Activated T-cell treated with anti-CD3 and anti-CD28 coated beads, Interleukin-2, amount 50 U/mL, for 24 hours (primary cell): ENCODE data around the gene AGMO.

ENCODE experiments used
- DNase-seq: peaks from one replicate; pipeline ENCODE4 v3.0.0-alpha.2; 2020
- H3K27ac Mint-ChIP-seq: 2 replicates; pipeline ENCODE4 v1.8.0; 2020; ENCODE audit warnings: mild to moderate bottlenecking, mixed read lengths
- H3K27me3 Mint-ChIP-seq: 2 replicates; pipeline ENCODE4 v1.8.0; 2020; ENCODE audit warnings: mixed read lengths
- H3K36me3 Mint-ChIP-seq: 2 replicates; pipeline ENCODE4 v1.8.0; 2020; ENCODE audit warnings: low read depth, mixed read lengths
- H3K4me1 Mint-ChIP-seq: 2 replicates; pipeline ENCODE4 v1.8.0; 2020; ENCODE audit warnings: low read depth, mixed read lengths
- H3K4me3 Mint-ChIP-seq: 2 replicates; pipeline ENCODE4 v1.8.0; 2020; ENCODE audit warnings: mild to moderate bottlenecking, moderate library complexity, mixed read lengths
- H3K9me3 Mint-ChIP-seq: 2 replicates; pipeline ENCODE4 v1.8.0; 2020; ENCODE audit warnings: mixed read lengths

The AGMO gene

GRCh38 chr7:15166620-15167019 lies 395.2 kb downstream of the AGMO start:
- Mint-ChIP-seq H3K4me1 (no peaks in the 10 kb centered on the region), H3K36me3 (no peaks in the 10 kb centered on the region), H3K27me3 (no peaks in the 10 kb centered on the region), H3K4me3 (no peak overlapping the region), H3K9me3 (peaks cover 12% of the 10 kb centered on the region), H3K27ac (no peak overlapping the region)
- no peak for DNase-seq

GRCh38 chr7:15159261-15159660 lies 402.6 kb downstream of the AGMO start:
- no peaks in the 10 kb centered on the region for H3K36me3 Mint-ChIP-seq
- no peaks in the 10 kb centered on the region for H3K4me1 Mint-ChIP-seq
- H3K4me3 Mint-ChIP-seq = no peak overlapping the region
- H3K27ac Mint-ChIP-seq = no peak overlapping the region
- no peak for DNase-seq
- H3K9me3 Mint-ChIP-seq = peaks cover 17% of the 10 kb centered on the region
- H3K27me3 Mint-ChIP-seq = no peaks in the 10 kb centered on the region

GRCh38 chr7:15158141-15158810 lies 403.5 kb downstream of the AGMO start:
- no peaks in the 10 kb centered on the region for H3K27me3 Mint-ChIP-seq

More at GRCh38 chr7:15158141-15158810, 403.5 kb downstream of the AGMO start:
- H3K9me3 Mint-ChIP-seq = peaks cover 14% of the 10 kb centered on the region
- no peak overlapping the region for H3K27ac Mint-ChIP-seq
- no peak for DNase-seq
- no peaks in the 10 kb centered on the region for H3K36me3 Mint-ChIP-seq
- H3K4me1 Mint-ChIP-seq = no peaks in the 10 kb centered on the region
- no peak overlapping the region for H3K4me3 Mint-ChIP-seq
